HG02943 (cell line): ENCODE measurements around the gene ARHGEF6.
"Not testable (repeated sequence)": the region's sequence is repeated elsewhere in the genome, so short reads cannot be mapped to it uniquely, and the experiment has no call there.

Experiments
- ATAC-seq: cut with Tn5 transposase; IDR thresholded peaks from one replicate; pipeline ENCODE4 v1.9.1; 2021; ENCODE audit warnings: mild to moderate bottlenecking, low read depth, moderate library complexity; ENCODE audit not compliant: unreplicated experiment

Gene ARHGEF6

GRCh38 chrX:136780763-136781162 lies at the start of gene ARHGEF6:
Gene ARHGEF6 (minus strand): TSS chrX:136780932. CDS start chrX:136780882, 50 bp downstream.
- no peak for ATAC-seq

DNA sequence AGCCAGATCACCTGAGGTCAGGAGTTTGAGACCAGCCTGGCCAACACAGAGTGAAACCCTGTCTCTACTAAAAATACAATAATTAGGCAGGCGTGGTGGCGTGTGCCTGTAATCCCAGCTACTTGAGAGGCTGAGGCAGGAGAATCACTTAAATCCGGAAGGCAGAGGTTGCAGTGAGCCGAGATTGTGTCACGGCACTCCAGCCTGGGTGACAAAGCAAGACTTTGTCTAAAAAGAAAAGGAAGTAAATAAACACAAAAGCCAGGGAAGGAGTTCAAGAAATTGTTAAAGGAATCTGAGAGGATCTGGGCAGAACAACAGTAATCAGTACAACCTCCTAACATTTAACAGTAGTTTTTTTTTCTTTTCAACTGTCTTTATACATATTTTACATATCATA lies 48.7 kb upstream of the ARHGEF6 start:
- ATAC-seq: no peak

DNA sequence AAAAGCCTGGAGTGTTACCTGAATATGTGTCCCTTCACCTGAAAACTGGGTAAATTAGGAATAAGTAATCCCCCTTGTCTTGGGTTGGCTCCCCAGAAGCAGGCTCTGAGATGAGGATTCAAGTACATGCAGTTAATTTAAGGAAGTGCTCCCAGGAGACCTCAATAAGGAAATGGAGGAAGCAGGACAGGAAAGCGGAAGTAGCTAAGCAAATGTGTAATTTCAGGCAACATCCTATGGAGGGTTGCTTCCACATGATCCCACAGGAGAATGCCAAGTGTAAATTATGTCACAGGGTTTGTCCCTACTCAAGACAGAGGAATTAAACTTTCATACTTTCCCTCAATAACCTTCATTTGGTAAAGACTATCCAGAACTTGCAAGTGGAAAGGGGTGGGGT lies 48.1 kb upstream of the ARHGEF6 start:
- ATAC-seq: no peak

GRCh38 chrX:136827026-136827425 lies 46.3 kb upstream of the ARHGEF6 start:
- ATAC-seq: no peak

- ATAC-seq: no peak
These were observed 45.0 kb upstream of the ARHGEF6 start for GRCh38 chrX:136825771-136826170.

GRCh38 chrX:136823175-136823574 lies 42.4 kb upstream of the ARHGEF6 start:
- ATAC-seq: no peak

GRCh38 chrX:136822337-136823095 lies 41.8 kb upstream of the ARHGEF6 start:
- ATAC-seq: no peak

- not testable (repeated sequence) for ATAC-seq
These were observed 39.0 kb upstream of the ARHGEF6 start for GRCh38 chrX:136819756-136820155.

- ATAC-seq: no peak
These were observed 38.4 kb upstream of the ARHGEF6 start for GRCh38 chrX:136819031-136819703.

- no peak for ATAC-seq
These were observed 36.2 kb upstream of the ARHGEF6 start for GRCh38 chrX:136816975-136817374.

- no peak for ATAC-seq
These were observed 34.4 kb upstream of the ARHGEF6 start for GRCh38 chrX:136814847-136815750.

- ATAC-seq: no peak
These were observed 31.6 kb upstream of the ARHGEF6 start for GRCh38 chrX:136812286-136812685.

- no peak for ATAC-seq
These were observed 29.8 kb upstream of the ARHGEF6 start for GRCh38 chrX:136810493-136810892.

DNA sequence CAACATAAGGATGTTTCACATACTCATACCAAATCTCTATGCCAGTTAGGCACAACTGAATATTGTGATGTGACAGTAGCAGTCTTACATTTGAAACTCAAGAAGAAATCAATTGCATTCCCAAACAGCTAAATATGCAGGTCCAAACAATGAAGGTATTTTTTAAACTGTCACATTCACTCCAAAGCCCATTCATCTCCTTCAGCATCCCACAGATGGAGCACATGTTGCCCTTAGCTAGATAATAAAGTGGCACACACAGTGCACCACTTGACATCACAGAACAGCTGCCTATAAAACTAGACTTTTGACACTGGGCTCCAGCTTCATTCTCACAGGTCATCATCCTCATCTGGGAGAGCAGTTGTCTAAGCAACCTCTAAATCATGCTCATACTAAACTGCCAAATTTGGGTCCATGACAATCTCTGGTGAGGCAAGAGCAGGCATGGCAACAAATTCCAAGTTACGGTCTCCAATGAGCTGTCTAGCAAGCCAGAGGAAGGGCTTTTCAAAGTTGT lies 26.2 kb upstream of the ARHGEF6 start:
- no peak for ATAC-seq

GRCh38 chrX:136802515-136802914 lies 21.8 kb upstream of the ARHGEF6 start:
- ATAC-seq: no peak

- ATAC-seq: no peak
These were observed 17.1 kb upstream of the ARHGEF6 start for GRCh38 chrX:136797787-136798186.

- ATAC-seq: not testable (repeated sequence)
These were observed 14.4 kb upstream of the ARHGEF6 start for GRCh38 chrX:136795132-136795531.

- ATAC-seq: not testable (repeated sequence)
These were observed 13.9 kb upstream of the ARHGEF6 start for GRCh38 chrX:136794660-136795059.

DNA sequence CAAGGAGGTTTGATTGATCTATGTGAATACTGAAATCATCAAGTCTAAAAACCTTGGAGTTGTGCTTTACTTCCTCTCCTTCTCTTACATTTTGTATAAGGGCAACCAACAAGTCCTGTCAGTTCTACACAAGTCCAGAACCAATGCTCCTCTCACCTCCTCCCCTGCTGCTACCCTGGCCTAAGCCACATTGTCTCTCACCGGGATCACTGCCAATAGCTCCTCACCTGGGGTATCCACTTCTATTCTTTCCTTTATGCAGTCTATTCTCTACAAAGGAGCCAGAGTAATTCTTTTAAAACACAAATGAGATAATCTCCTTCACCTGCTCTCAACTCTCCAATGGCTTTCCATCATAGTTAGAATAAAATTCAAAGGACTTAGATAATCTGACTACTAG lies 13.3 kb upstream of the ARHGEF6 start:
- ATAC-seq: no peak

DNA sequence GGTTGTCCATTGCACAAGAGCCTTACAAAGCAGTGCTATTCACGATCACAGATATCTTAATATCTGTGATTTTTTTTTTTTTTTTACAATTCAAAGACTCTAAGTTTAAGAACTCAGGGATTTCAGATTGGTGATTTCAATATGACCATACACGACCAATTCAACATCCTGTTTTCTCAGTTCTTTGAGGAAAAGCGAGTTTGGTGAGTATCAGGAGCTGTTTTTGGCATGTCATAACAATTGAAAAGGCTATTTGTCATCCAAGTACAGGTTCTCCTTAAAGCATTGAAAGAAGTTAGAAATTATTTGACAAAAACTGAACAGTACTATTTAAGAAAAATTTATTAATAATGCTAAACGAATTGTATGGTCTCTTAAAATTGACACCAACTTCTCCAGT lies 9.1 kb upstream of the ARHGEF6 start:
- no peak for ATAC-seq

DNA sequence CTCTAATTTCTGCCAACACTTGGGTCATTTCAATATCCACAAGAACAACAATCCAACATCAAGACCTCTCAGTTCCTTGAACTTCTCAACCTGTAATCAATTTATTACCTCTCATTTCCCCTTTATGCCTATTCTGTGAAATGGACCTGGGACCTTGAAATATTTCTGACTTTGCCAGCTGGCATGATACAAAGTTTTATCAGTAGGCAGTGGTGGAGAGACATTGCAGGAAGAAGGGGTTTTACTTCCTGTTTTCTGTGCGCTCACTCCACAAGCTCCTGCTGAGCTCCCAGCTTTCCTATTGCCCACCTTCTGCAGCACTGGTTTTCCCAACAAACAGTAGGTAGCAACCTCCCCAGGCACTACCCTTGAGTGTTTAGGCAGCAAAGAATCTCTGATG lies 3.5 kb upstream of the ARHGEF6 start:
- no peak for ATAC-seq
